DND-41 (cell line): ENCODE measurements around the gene RNF144A.

ENCODE experiments used
- EZH2 ChIP-seq: IDR thresholded peaks from 3 replicates; pipeline ENCODE4 v1.6.1; 2012; ENCODE audit warnings: borderline replicate concordance, low read depth, mild to moderate bottlenecking, moderate library complexity, low read length, inconsistent platforms; ENCODE audit not compliant: severe bottlenecking
- TF ChIP-seq, protein P1 (sequence below): IDR thresholded peaks from 2 replicates; pipeline ENCODE4 v1.5.1; 2012; ENCODE audit warnings: borderline replicate concordance, low read length, moderate library complexity, mild to moderate bottlenecking; ENCODE audit not compliant: poor library complexity, severe bottlenecking; ENCODE audit errors: extremely low read depth

DNA sequence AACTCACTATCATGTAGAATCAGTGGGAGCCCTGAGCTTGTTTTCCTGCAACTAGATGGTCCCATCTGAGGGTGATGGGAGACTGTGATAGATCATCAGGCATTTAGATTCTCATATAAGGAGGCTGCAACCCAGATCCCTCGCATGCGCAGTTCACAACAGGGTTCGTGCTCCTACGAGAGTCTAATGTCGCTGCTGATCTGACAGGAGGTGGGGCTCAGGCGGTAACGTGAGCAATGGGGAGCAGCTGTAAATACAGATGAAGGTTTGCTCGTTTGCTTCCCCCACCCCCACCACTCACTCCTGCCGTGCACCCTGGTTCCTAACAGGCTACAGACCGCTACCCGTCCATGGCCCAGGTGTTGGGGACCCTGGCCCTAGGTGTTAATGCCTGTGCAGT is 113.6 kb downstream of the RNF144A start:
- TF ChIP-seq, protein P1, sequence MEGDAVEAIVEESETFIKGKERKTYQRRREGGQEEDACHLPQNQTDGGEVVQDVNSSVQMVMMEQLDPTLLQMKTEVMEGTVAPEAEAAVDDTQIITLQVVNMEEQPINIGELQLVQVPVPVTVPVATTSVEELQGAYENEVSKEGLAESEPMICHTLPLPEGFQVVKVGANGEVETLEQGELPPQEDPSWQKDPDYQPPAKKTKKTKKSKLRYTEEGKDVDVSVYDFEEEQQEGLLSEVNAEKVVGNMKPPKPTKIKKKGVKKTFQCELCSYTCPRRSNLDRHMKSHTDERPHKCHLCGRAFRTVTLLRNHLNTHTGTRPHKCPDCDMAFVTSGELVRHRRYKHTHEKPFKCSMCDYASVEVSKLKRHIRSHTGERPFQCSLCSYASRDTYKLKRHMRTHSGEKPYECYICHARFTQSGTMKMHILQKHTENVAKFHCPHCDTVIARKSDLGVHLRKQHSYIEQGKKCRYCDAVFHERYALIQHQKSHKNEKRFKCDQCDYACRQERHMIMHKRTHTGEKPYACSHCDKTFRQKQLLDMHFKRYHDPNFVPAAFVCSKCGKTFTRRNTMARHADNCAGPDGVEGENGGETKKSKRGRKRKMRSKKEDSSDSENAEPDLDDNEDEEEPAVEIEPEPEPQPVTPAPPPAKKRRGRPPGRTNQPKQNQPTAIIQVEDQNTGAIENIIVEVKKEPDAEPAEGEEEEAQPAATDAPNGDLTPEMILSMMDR, result no peak
- no peak for TF ChIP-seq EZH2
